ENCODE results near the gene C2orf92. TPM values are rescaled to one million over a fixed set of nuclear protein-coding genes. Genes with fewer than 3 reads are reported as not detected.
"Not testable (repeated sequence)": the region's sequence is repeated elsewhere in the genome, so short reads cannot be mapped to it uniquely, and the experiment has no call there.

The C2orf92 gene
- polyA plus RNA-seq, 1 experiment: 2.7 TPM

GRCh38 chr2:97673915-97674283 is 4.4 kb downstream of the C2orf92 start:
- no peak overlapping the region for H3K4me3 ChIP-seq (ENCODE audit: low read depth, low read length)
- ChIA-PET POLR2A (no interaction called here), CTCF (interaction anchor here (1.5 to 2.5 kb wide), 2 partner anchors 9 to 23 kb away, joined by 8 to 19 read pairs; partner anchors contain the start of gene ACTR1B)
- no peak for TF ChIP-seq CTCF (IDR thresholded peaks at IDR 0.05; ENCODE audit: insufficient read depth, low read depth, low read length)
- H3K27me3 ChIP-seq (ENCODE audit: control insufficient read depth, insufficient read depth, low read length): no peaks in the 10 kb centered on the region
- no peaks in the 10 kb centered on the region for H3K36me3 ChIP-seq (ENCODE audit: control insufficient read depth, insufficient read depth, low read length)
- DNase-seq (ENCODE audit: low read depth): no peak

GRCh38 chr2:97675430-97676113 is 6.1 kb downstream of the C2orf92 start:
- H3K27me3 ChIP-seq (ENCODE audit: control insufficient read depth, insufficient read depth, low read length): no peaks in the 10 kb centered on the region
- H3K36me3 ChIP-seq (ENCODE audit: control insufficient read depth, insufficient read depth, low read length): no peaks in the 10 kb centered on the region
- POLR2A ChIA-PET: no interaction called here
- H3K4me3 ChIP-seq (ENCODE audit: low read depth, low read length): no peak overlapping the region
- no peak for DNase-seq (ENCODE audit: low read depth)
- CTCF ChIA-PET: interaction anchor here (1.0 to 2.4 kb wide), 4 partner anchors 11 to 85 kb away, joined by 3 to 8 read pairs (median 5); partner anchors contain the start of gene ACTR1B
- no peak for TF ChIP-seq CTCF (IDR thresholded peaks at IDR 0.05; ENCODE audit: insufficient read depth, low read depth, low read length)

GRCh38 chr2:97676620-97677019 is 7.1 kb downstream of the C2orf92 start:
- CTCF ChIA-PET: interaction anchor here (0.6 to 2.4 kb wide), 6 partner anchors 12 to 1067 kb away, joined by 3 to 8 read pairs (median 3); partner anchors contain the start of gene ACTR1B
- Histone ChIP-seq H3K4me3 (ENCODE audit: low read depth, low read length) (no peak overlapping the region), H3K27me3 (ENCODE audit: control insufficient read depth, insufficient read depth, low read length) (no peaks in the 10 kb centered on the region), H3K36me3 (ENCODE audit: control insufficient read depth, insufficient read depth, low read length) (no peaks in the 10 kb centered on the region)
- TF ChIP-seq CTCF (IDR thresholded peaks at IDR 0.05; ENCODE audit: insufficient read depth, low read depth, low read length): no peak
- DNase-seq (ENCODE audit: low read depth): no peak
- POLR2A ChIA-PET: no interaction called here

- H3K4me3 ChIP-seq (ENCODE audit: low read depth, low read length): no peak overlapping the region
- CTCF ChIA-PET: interaction anchor here (0.6 kb wide), 1 partner anchor 87 kb away, joined by 3 read pairs; no protein-coding TSS in a partner anchor
- no peak for TF ChIP-seq CTCF (IDR thresholded peaks at IDR 0.05; ENCODE audit: insufficient read depth, low read depth, low read length)
- DNase-seq (ENCODE audit: low read depth): no peak
- POLR2A ChIA-PET: no interaction called here
- H3K36me3 ChIP-seq (ENCODE audit: control insufficient read depth, insufficient read depth, low read length): no peaks in the 10 kb centered on the region
- no peaks in the 10 kb centered on the region for H3K27me3 ChIP-seq (ENCODE audit: control insufficient read depth, insufficient read depth, low read length)
Observed at GRCh38 chr2:97677480-97677879, 8.0 kb downstream of the C2orf92 start.

- no peak for DNase-seq (ENCODE audit: low read depth)
- Histone ChIP-seq H3K4me3 (ENCODE audit: low read depth, low read length) (no peak overlapping the region), H3K27me3 (ENCODE audit: control insufficient read depth, insufficient read depth, low read length) (no peaks in the 10 kb centered on the region), H3K36me3 (ENCODE audit: control insufficient read depth, insufficient read depth, low read length) (no peaks in the 10 kb centered on the region)
- no peak for TF ChIP-seq CTCF (IDR thresholded peaks at IDR 0.05; ENCODE audit: insufficient read depth, low read depth, low read length)
- POLR2A ChIA-PET: no interaction called here
- CTCF ChIA-PET: no interaction called here
Observed at GRCh38 chr2:97678298-97678697, 8.8 kb downstream of the C2orf92 start.

GRCh38 chr2:97687235-97687634 is 17.7 kb downstream of the C2orf92 start:
- DNase-seq (ENCODE audit: low read depth); H3K4me3 ChIP-seq (ENCODE audit: low read depth, low read length); H3K27me3 ChIP-seq (ENCODE audit: control insufficient read depth, insufficient read depth, low read length); POLR2A ChIA-PET; CTCF ChIA-PET; H3K36me3 ChIP-seq (ENCODE audit: control insufficient read depth, insufficient read depth, low read length): not testable (repeated sequence)
